SK-N-SH (cell line): ENCODE measurements around the gene SLC16A12. TPM values are rescaled to one million over a fixed set of nuclear protein-coding genes. Genes with fewer than 3 reads are reported as not detected.

Experiments used
- ELF1 ChIP-seq: IDR thresholded peaks from 2 replicates; pipeline ENCODE4 v1.4.0; 2012
- FOSL2 ChIP-seq: IDR thresholded peaks from 2 replicates; pipeline ENCODE4 v1.4.0; 2012; ENCODE audit warnings: low read depth, mild to moderate bottlenecking, moderate library complexity, borderline replicate concordance
- FOXJ3 ChIP-seq: sonication (generic); formaldehyde crosslinking; IDR thresholded peaks from 2 replicates; pipeline ENCODE4 v1.5.1; 2020; ENCODE audit warnings: mild to moderate bottlenecking, missing genetic modification reagents
- JUND ChIP-seq: IDR thresholded peaks from 2 replicates; pipeline ENCODE4 v1.4.0; 2012
- MEF2A ChIP-seq: IDR thresholded peaks from 2 replicates; pipeline ENCODE4 v1.4.0; 2012; ENCODE audit warnings: low read depth, borderline replicate concordance
- PBX3 ChIP-seq: IDR thresholded peaks from 2 replicates; pipeline ENCODE4; 2012
- POLR2AphosphoS5 ChIP-seq: IDR thresholded peaks from 2 replicates; pipeline ENCODE4 v1.6.1; 2012; ENCODE audit warnings: low read depth, low read length
- SMC3 ChIP-seq: IDR thresholded peaks from 2 replicates; pipeline ENCODE4 v1.6.1; 2012; ENCODE audit warnings: low read depth, low read length, improper control_type of control experiment
- TAF1 ChIP-seq: IDR thresholded peaks from 2 replicates; pipeline ENCODE4 v1.6.1; 2012; ENCODE audit warnings: low read depth, mild to moderate bottlenecking, low read length, moderate library complexity, borderline replicate concordance
- TCF12 ChIP-seq: IDR thresholded peaks from 2 replicates; pipeline ENCODE4 v1.4.0; 2012
- ZBTB33 ChIP-seq: IDR thresholded peaks from 2 replicates; pipeline ENCODE4 v1.4.0; 2012; ENCODE audit warnings: low read depth, borderline replicate concordance
- polyA plus RNA-seq, 3 experiments: library from polyadenylated mRNA; depleted of rRNA; stranded (reverse); fragments of >200 nt; gene quantifications; 2 replicates each; pipeline ENCODE4 v1.2.3, GENCODE V29; 2012
- TF ChIP-seq, protein P1 (sequence below): fragments of 200-600 bp; sonication (generic); IDR thresholded peaks from 2 replicates; pipeline ENCODE4 v1.6.1; 2017; ENCODE audit warnings: antibody characterized with exemption, mild to moderate bottlenecking, moderate library complexity
- TF ChIP-seq, protein P2 (sequence below): fragments of 150-350 bp; IDR thresholded peaks from 2 replicates; pipeline ENCODE4 v1.6.1; 2017; ENCODE audit warnings: antibody characterized with exemption, low read length, low read depth, borderline replicate concordance
- TF ChIP-seq, protein P3 (sequence below): fragments of 150-350 bp; IDR thresholded peaks from 2 replicates; pipeline ENCODE4 v1.6.1; 2016; ENCODE audit warnings: mild to moderate bottlenecking, low read depth, low read length

The SLC16A12 gene
- polyA plus RNA-seq, 1 of the 3 experiments (the other 2 are of a cell fraction): 0.13 TPM

DNA sequence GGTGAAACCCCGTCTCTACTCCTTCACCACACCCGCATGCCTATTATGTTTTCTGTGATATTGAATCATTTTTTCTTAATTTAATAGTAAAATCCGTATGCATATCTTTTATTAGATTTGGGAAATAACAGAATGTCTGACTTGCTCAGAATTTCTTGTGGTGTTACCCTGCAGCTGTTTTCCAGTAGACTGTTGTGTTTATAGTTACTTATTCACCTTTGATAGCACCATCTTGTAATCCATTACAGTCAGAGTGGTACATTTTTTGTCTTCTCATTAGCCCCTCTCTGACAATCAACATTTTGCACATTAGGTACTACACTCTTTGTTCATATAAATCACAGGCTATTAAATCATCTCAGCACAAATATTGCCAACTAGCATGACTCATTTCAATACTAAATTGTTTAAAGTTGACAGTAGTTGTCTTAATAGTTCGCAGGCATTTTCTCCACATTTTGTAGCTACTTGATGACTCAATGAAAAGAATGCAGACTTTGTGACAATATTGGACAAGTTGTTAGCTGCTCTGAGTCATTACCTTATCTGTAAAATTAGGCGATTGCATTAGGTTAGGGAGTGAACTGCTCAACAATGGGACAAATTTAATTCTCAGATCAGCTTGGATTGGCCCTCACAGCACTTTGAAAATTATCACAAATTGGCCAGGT lies 17.8 kb upstream of the SLC16A12 start (continued):
- TF ChIP-seq, protein P1, sequence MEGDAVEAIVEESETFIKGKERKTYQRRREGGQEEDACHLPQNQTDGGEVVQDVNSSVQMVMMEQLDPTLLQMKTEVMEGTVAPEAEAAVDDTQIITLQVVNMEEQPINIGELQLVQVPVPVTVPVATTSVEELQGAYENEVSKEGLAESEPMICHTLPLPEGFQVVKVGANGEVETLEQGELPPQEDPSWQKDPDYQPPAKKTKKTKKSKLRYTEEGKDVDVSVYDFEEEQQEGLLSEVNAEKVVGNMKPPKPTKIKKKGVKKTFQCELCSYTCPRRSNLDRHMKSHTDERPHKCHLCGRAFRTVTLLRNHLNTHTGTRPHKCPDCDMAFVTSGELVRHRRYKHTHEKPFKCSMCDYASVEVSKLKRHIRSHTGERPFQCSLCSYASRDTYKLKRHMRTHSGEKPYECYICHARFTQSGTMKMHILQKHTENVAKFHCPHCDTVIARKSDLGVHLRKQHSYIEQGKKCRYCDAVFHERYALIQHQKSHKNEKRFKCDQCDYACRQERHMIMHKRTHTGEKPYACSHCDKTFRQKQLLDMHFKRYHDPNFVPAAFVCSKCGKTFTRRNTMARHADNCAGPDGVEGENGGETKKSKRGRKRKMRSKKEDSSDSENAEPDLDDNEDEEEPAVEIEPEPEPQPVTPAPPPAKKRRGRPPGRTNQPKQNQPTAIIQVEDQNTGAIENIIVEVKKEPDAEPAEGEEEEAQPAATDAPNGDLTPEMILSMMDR: no peak
- peak; percentile 97 for TF ChIP-seq JUND
- no peak for TF ChIP-seq ELF1
- peak; percentile 95 for TF ChIP-seq TCF12
- TF ChIP-seq, protein P2, sequence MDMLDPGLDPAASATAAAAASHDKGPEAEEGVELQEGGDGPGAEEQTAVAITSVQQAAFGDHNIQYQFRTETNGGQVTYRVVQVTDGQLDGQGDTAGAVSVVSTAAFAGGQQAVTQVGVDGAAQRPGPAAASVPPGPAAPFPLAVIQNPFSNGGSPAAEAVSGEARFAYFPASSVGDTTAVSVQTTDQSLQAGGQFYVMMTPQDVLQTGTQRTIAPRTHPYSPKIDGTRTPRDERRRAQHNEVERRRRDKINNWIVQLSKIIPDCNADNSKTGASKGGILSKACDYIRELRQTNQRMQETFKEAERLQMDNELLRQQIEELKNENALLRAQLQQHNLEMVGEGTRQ: no peak
- peak; percentile 65; the same call in 1 of the 2 replicates for TF ChIP-seq ZBTB33
- TF ChIP-seq PBX3: peak; percentile 95
- no peak for TF ChIP-seq SMC3
- peak; percentile 48; the same call in 1 of the 2 replicates for TF ChIP-seq POLR2AphosphoS5
- TF ChIP-seq FOXJ3: no peak
- TF ChIP-seq MEF2A: peak; percentile 62
- TF ChIP-seq, protein P3, sequence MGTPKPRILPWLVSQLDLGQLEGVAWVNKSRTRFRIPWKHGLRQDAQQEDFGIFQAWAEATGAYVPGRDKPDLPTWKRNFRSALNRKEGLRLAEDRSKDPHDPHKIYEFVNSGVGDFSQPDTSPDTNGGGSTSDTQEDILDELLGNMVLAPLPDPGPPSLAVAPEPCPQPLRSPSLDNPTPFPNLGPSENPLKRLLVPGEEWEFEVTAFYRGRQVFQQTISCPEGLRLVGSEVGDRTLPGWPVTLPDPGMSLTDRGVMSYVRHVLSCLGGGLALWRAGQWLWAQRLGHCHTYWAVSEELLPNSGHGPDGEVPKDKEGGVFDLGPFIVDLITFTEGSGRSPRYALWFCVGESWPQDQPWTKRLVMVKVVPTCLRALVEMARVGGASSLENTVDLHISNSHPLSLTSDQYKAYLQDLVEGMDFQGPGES: no peak
- TF ChIP-seq TAF1: no peak
- TF ChIP-seq FOSL2: peak; percentile 98
